ENCODE data around the gene METTL16. TPM values are rescaled to one million over a fixed set of nuclear protein-coding genes. Genes with fewer than 3 reads are reported as not detected.
A peak's percentile ranks its signal among the peaks of the same experiment; 100 is the strongest.
"Not testable (repeated sequence)": the region's sequence is repeated elsewhere in the genome, so short reads cannot be mapped to it uniquely, and the experiment has no call there.

METTL16 gene
- total and polyA plus RNA-seq, 2 donors (not counting 1 experiment from before 2014, with no cell fraction given), result 19.2 to 56.5 TPM

- no peak overlapping the region for H3K4me3 ChIP-seq (ENCODE audit: control extremely low read depth in 1 of 5, extremely low read depth in 1 of 5, insufficient read depth in 1 of 5, low read depth in 2 of 5, low read length in 4 of 5)
- no peaks in the 10 kb centered on the region for H3K9me3 Mint-ChIP-seq (ENCODE audit: insufficient read depth)
- H3K27me3 Mint-ChIP-seq, result no peaks in the 10 kb centered on the region
- H3K79me2 ChIP-seq (ENCODE audit: control insufficient read depth, insufficient read depth, low read length), result no peaks in the 10 kb centered on the region
- H2AFZ ChIP-seq (ENCODE audit: insufficient read depth, low read depth, low read length, poor library complexity, severe bottlenecking), result no peak overlapping the region
- H3K9ac ChIP-seq (ENCODE audit: low read length), result no peak overlapping the region
- no peaks in the 10 kb centered on the region for H3K36me3 ChIP-seq (replicated peaks in 1 of 2; ENCODE audit: control extremely low read depth in 1 of 2, control insufficient read depth in 1 of 2, extremely low read depth in 1 of 2, insufficient read depth in 2 of 2, low read length in 1 of 2)
- ChIA-PET CTCF (no interaction called here), POLR2A (no interaction called here)
- 90% methylated on average over 2 of the region's 7 CpGs for WGBS (ENCODE audit: insufficient coverage)
- no peak overlapping the region for H3K27ac Mint-ChIP-seq
- TF ChIP-seq CTCF (IDR thresholded peaks at IDR 0.05) (no peak), EZH2 (IDR thresholded peaks at IDR 0.05; ENCODE audit: borderline replicate concordance, insufficient read depth, low read depth, low read length, poor library complexity, severe bottlenecking) (no peak)
- H3K4me1 Mint-ChIP-seq, result peaks cover 5% of the 10 kb centered on the region
- H3K27me3 ChIP-seq (replicated peaks in 1 of 4; ENCODE audit: control extremely low read depth in 1 of 4, control insufficient read depth in 3 of 4, insufficient read depth in 4 of 4, low read length in 3 of 4), result no peaks in the 10 kb centered on the region
- intact Hi-C loops (cut with micrococcal nuclease), result no loop called here
- no peak for ATAC-seq (ENCODE audit: low read depth)
- H3K4me1 ChIP-seq (ENCODE audit: control insufficient read depth in 2 of 2, insufficient read depth in 2 of 2, low read length in 2 of 2), result no peaks in the 10 kb centered on the region
- no peaks in the 10 kb centered on the region for H4K20me1 ChIP-seq (ENCODE audit: control insufficient read depth, insufficient read depth, low read length, poor library complexity, severe bottlenecking)
- no peaks in the 10 kb centered on the region for H3K9me3 ChIP-seq (ENCODE audit: control extremely low read depth in 1 of 3, control insufficient read depth in 2 of 3, insufficient read depth in 1 of 3, low read length in 2 of 3)
- H3K27ac ChIP-seq (ENCODE audit: low read length in 2 of 2), result no peak overlapping the region
- H3K4me2 ChIP-seq (replicated peaks; ENCODE audit: low read depth, low read length, poor library complexity, severe bottlenecking), result no peak overlapping the region
- peak; percentile 11 for DNase-seq
- H3K4me3 Mint-ChIP-seq, result no peak overlapping the region
Measured at GRCh38 chr17:2542456-2542855, 30.8 kb upstream of the METTL16 start.

- H3K36me3 ChIP-seq (replicated peaks in 1 of 2; ENCODE audit: control extremely low read depth in 1 of 2, control insufficient read depth in 1 of 2, extremely low read depth in 1 of 2, insufficient read depth in 2 of 2, low read length in 1 of 2), result no peaks in the 10 kb centered on the region
- DNase-seq (no peak), ATAC-seq (ENCODE audit: low read depth) (no peak)
- intact Hi-C loops (cut with micrococcal nuclease), result no loop called here
- H3K79me2 ChIP-seq (ENCODE audit: control insufficient read depth, insufficient read depth, low read length), result no peaks in the 10 kb centered on the region
- no peaks in the 10 kb centered on the region for H3K9me3 Mint-ChIP-seq (ENCODE audit: insufficient read depth)
- H3K4me3 Mint-ChIP-seq, result no peak overlapping the region
- H3K4me1 ChIP-seq (ENCODE audit: control insufficient read depth in 2 of 2, insufficient read depth in 2 of 2, low read length in 2 of 2), result no peaks in the 10 kb centered on the region
- H3K4me1 Mint-ChIP-seq, result peaks cover 5% of the 10 kb centered on the region
- no peaks in the 10 kb centered on the region for H3K9me3 ChIP-seq (ENCODE audit: control extremely low read depth in 1 of 3, control insufficient read depth in 2 of 3, insufficient read depth in 1 of 3, low read length in 2 of 3)
- CTCF ChIA-PET, result no interaction called here
- no peak for TF ChIP-seq CTCF (IDR thresholded peaks at IDR 0.05)
- TF ChIP-seq EZH2 (IDR thresholded peaks at IDR 0.05; ENCODE audit: borderline replicate concordance, insufficient read depth, low read depth, low read length, poor library complexity, severe bottlenecking), result no peak
- 78% methylated on average over 3 of the region's 4 CpGs for WGBS (ENCODE audit: insufficient coverage)
- POLR2A ChIA-PET, result no interaction called here
- no peak overlapping the region for H3K9ac ChIP-seq (ENCODE audit: low read length)
- H3K27ac ChIP-seq (ENCODE audit: low read length in 2 of 2), result no peak overlapping the region
- no peak overlapping the region for H3K4me3 ChIP-seq (ENCODE audit: control extremely low read depth in 1 of 5, extremely low read depth in 1 of 5, insufficient read depth in 1 of 5, low read depth in 2 of 5, low read length in 4 of 5)
- no peaks in the 10 kb centered on the region for H4K20me1 ChIP-seq (ENCODE audit: control insufficient read depth, insufficient read depth, low read length, poor library complexity, severe bottlenecking)
- no peaks in the 10 kb centered on the region for H3K27me3 Mint-ChIP-seq
- no peak overlapping the region for H3K27ac Mint-ChIP-seq
- H3K27me3 ChIP-seq (replicated peaks in 1 of 4; ENCODE audit: control extremely low read depth in 1 of 4, control insufficient read depth in 3 of 4, insufficient read depth in 4 of 4, low read length in 3 of 4), result no peaks in the 10 kb centered on the region
- no peak overlapping the region for H2AFZ ChIP-seq (ENCODE audit: insufficient read depth, low read depth, low read length, poor library complexity, severe bottlenecking)
- no peak overlapping the region for H3K4me2 ChIP-seq (replicated peaks; ENCODE audit: low read depth, low read length, poor library complexity, severe bottlenecking)
Measured at GRCh38 chr17:2542056-2542455, 30.4 kb upstream of the METTL16 start.

GRCh38 chr17:2537579-2537978, 25.9 kb upstream of the METTL16 start:
- H3K9me3 Mint-ChIP-seq (ENCODE audit: insufficient read depth); H3K27ac Mint-ChIP-seq; H3K4me1 ChIP-seq (ENCODE audit: control insufficient read depth in 2 of 2, insufficient read depth in 2 of 2, low read length in 2 of 2); H2AFZ ChIP-seq (ENCODE audit: insufficient read depth, low read depth, low read length, poor library complexity, severe bottlenecking); H3K4me3 Mint-ChIP-seq; POLR2A ChIA-PET; intact Hi-C loops (cut with micrococcal nuclease); DNase-seq; H3K9ac ChIP-seq (ENCODE audit: low read length); H3K36me3 ChIP-seq (replicated peaks in 1 of 2; ENCODE audit: control extremely low read depth in 1 of 2, control insufficient read depth in 1 of 2, extremely low read depth in 1 of 2, insufficient read depth in 2 of 2, low read length in 1 of 2); H3K4me1 Mint-ChIP-seq; H3K27ac ChIP-seq (ENCODE audit: low read length in 2 of 2); H3K27me3 Mint-ChIP-seq; H3K27me3 ChIP-seq (replicated peaks in 1 of 4; ENCODE audit: control extremely low read depth in 1 of 4, control insufficient read depth in 3 of 4, insufficient read depth in 4 of 4, low read length in 3 of 4); H3K79me2 ChIP-seq (ENCODE audit: control insufficient read depth, insufficient read depth, low read length); H3K9me3 ChIP-seq (ENCODE audit: control extremely low read depth in 1 of 3, control insufficient read depth in 2 of 3, insufficient read depth in 1 of 3, low read length in 2 of 3); H3K4me3 ChIP-seq (ENCODE audit: control extremely low read depth in 1 of 5, extremely low read depth in 1 of 5, insufficient read depth in 1 of 5, low read depth in 2 of 5, low read length in 4 of 5); H4K20me1 ChIP-seq (ENCODE audit: control insufficient read depth, insufficient read depth, low read length, poor library complexity, severe bottlenecking); ATAC-seq (ENCODE audit: low read depth); CTCF ChIA-PET; H3K4me2 ChIP-seq (replicated peaks; ENCODE audit: low read depth, low read length, poor library complexity, severe bottlenecking): not testable (repeated sequence)
- 100% methylated on average over 4 of the region's 5 CpGs for WGBS (ENCODE audit: insufficient coverage)

All from B cell (primary cell).